H1 (cell line): Measurements from ENCODE around the gene IFIT5. TPM values are rescaled to one million over a fixed set of nuclear protein-coding genes. Genes with fewer than 3 reads are reported as not detected.

Source experiments
- CTCF ChIA-PET: fragments of 300-600 bp; sonication (Branson Sonifier 250); formaldehyde crosslinking; loops from one replicate; lab custom pipeline; 2021; ENCODE audit not compliant: partially characterized antibody; lab: Charles Lee
- POLR2A ChIA-PET: fragments of 300-600 bp; sonication (Branson Sonifier 250); formaldehyde crosslinking; loops from one replicate; lab custom pipeline; 2021; ENCODE audit warnings: inconsistent platforms; ENCODE audit not compliant: partially characterized antibody; lab: Charles Lee
- DNase-seq, 2 experiments: peaks; one replicate each; pipeline versions ENCODE4 v3.0.0 to v3.0.0-alpha.2; 2010 to 2022; ENCODE audit warnings: low spot score in 2 of 2, low read depth in 1 of 2, mixed read lengths in 1 of 2
- FAIRE-seq: peaks from 2 replicates; lab custom pipeline; 2011; peaks lifted over from hg19 to GRCh38; lab: Jason Lieb, UNC
- H2AFZ ChIP-seq: 2 replicates; pipeline ENCODE4 v1.8.1; 2012; ENCODE audit warnings: low read length, inconsistent platforms
- H2AK5ac ChIP-seq: 2 replicates; pipeline ENCODE4 v1.6.1; 2013; ENCODE audit warnings: low read depth, low read length
- H2BK120ac ChIP-seq: replicated peaks from 2 replicates; pipeline ENCODE3; 2013; ENCODE audit warnings: low read depth, low read length, inconsistent platforms
- H2BK12ac ChIP-seq: 2 replicates; pipeline ENCODE4 v1.6.1; 2013; ENCODE audit warnings: low read depth, low read length
- H2BK15ac ChIP-seq: 2 replicates; pipeline ENCODE4 v1.6.1; 2013; ENCODE audit warnings: low read length
- H2BK20ac ChIP-seq: 2 replicates; pipeline ENCODE4 v1.6.1; 2013; ENCODE audit warnings: low read length
- H2BK5ac ChIP-seq: 2 replicates; pipeline ENCODE4 v1.6.1; 2013; ENCODE audit warnings: low read depth, low read length
- H3K14ac ChIP-seq: 2 replicates; pipeline ENCODE4 v1.6.1; 2013; ENCODE audit warnings: inconsistent platforms; ENCODE audit not compliant: insufficient read length
- H3K18ac ChIP-seq: 2 replicates; pipeline ENCODE4 v1.6.1; 2013; ENCODE audit warnings: low read length; ENCODE audit errors: extremely low read depth
- H3K23ac ChIP-seq: 2 replicates; pipeline ENCODE4 v1.6.1; 2013; ENCODE audit warnings: inconsistent platforms; ENCODE audit not compliant: insufficient read length
- H3K23me2 ChIP-seq: 2 replicates; pipeline ENCODE4 v1.6.1; 2013; ENCODE audit warnings: low read depth, low read length
- H3K27ac ChIP-seq: 2 replicates; pipeline ENCODE4 v1.6.1; 2011; ENCODE audit warnings: low read depth, low read length, inconsistent platforms
- H3K27me3 ChIP-seq, 4 experiments: replicated peaks in 1 of 4; 1 replicate in 1 of 4; 2 replicates in 3 of 4; pipeline versions ENCODE4 v1.6.1 to v1.8.1; 2011 to 2013; ENCODE audit warnings: low read length in 3 of 4, mild to moderate bottlenecking in 3 of 4, inconsistent platforms in 2 of 4, mixed read lengths in 2 of 4, moderate library complexity in 1 of 4; ENCODE audit not compliant: control insufficient read depth in 3 of 4, insufficient read depth in 3 of 4; ENCODE audit errors: extremely low read depth in 1 of 4
- H3K36me3 ChIP-seq, 4 experiments: 2 replicates each; pipeline versions ENCODE4 v1.6.1 to v1.8.1; 2011 to 2013; ENCODE audit warnings: mild to moderate bottlenecking in 4 of 4, low read length in 3 of 4, moderate library complexity in 2 of 4, control low read depth in 1 of 4, inconsistent platforms in 1 of 4; ENCODE audit not compliant: insufficient read depth in 4 of 4, control insufficient read depth in 2 of 4
- H3K4ac ChIP-seq: replicated peaks from 2 replicates; pipeline ENCODE3; 2013; ENCODE audit warnings: low read length, low read depth, mixed read lengths, inconsistent platforms; ENCODE audit not compliant: insufficient read length
- H3K4me1 ChIP-seq, 4 experiments: replicated peaks in 1 of 4; 1 replicate in 1 of 4; 2 replicates in 3 of 4; pipeline versions ENCODE4 v1.6.1 to v1.8.1; 2011 to 2013; ENCODE audit warnings: low read length in 3 of 4, inconsistent platforms in 2 of 4, mixed read lengths in 1 of 4; ENCODE audit not compliant: insufficient read depth in 4 of 4, control insufficient read depth in 3 of 4
- H3K4me2 ChIP-seq, 2 experiments: 2 replicates each; pipeline versions ENCODE4 v1.6.1 to v1.8.1; 2011 to 2013; ENCODE audit warnings: low read depth in 2 of 2, low read length in 2 of 2, control low read depth in 1 of 2, inconsistent platforms in 1 of 2, mild to moderate bottlenecking in 1 of 2; ENCODE audit not compliant: insufficient read depth in 1 of 2
- H3K4me3 ChIP-seq, 4 experiments: fragments of 200-600, 300-600 bp in 1 of 4; sonication (generic), shearing (Covaris generic), sonication (Bioruptor Twin) in 1 of 4; 2 replicates each; pipeline versions ENCODE4 v1.5.1 to v1.8.1; 2011 to 2016; ENCODE audit warnings: low read length in 4 of 4, low read depth in 3 of 4, control low read depth in 2 of 4, inconsistent platforms in 2 of 4, mild to moderate bottlenecking in 2 of 4, mixed read lengths in 1 of 4, moderate library complexity in 1 of 4; ENCODE audit not compliant: insufficient read depth in 2 of 4; ENCODE audit errors: extremely low read depth in 1 of 4
- H3K56ac ChIP-seq: replicated peaks from 2 replicates; pipeline ENCODE3; 2013; ENCODE audit warnings: low read depth, mild to moderate bottlenecking, mixed read lengths, low read length, inconsistent platforms; ENCODE audit not compliant: insufficient read length
- H3K79me1 ChIP-seq: 2 replicates; pipeline ENCODE4 v1.6.1; 2013; ENCODE audit warnings: low read depth, low read length, control low read depth
- H3K79me2 ChIP-seq, 2 experiments: 2 replicates each; pipeline versions ENCODE4 v1.6.1 to v1.8.1; 2012 to 2013; ENCODE audit warnings: low read length in 2 of 2, mild to moderate bottlenecking in 2 of 2, inconsistent platforms in 1 of 2; ENCODE audit not compliant: insufficient read depth in 2 of 2, control insufficient read depth in 1 of 2
- H3K9ac ChIP-seq, 4 experiments: replicated peaks in 1 of 4; 1 replicate in 1 of 4; 2 replicates in 3 of 4; pipeline versions ENCODE4 v1.6.1 to v1.8.1; 2011 to 2013; ENCODE audit warnings: low read depth in 3 of 4, low read length in 3 of 4, control low read depth in 2 of 4, mild to moderate bottlenecking in 2 of 4, moderate library complexity in 2 of 4, inconsistent platforms in 1 of 4; ENCODE audit errors: extremely low read depth in 1 of 4
- H3K9me3 ChIP-seq, 2 experiments: 2 replicates each; pipeline versions ENCODE4 v1.6.1 to v1.8.1; 2012 to 2013; ENCODE audit warnings: mild to moderate bottlenecking in 2 of 2, moderate library complexity in 2 of 2, control low read depth in 1 of 2, inconsistent platforms in 1 of 2, low read depth in 1 of 2, low read length in 1 of 2, mixed read lengths in 1 of 2; ENCODE audit not compliant: insufficient read depth in 2 of 2
- H4K20me1 ChIP-seq, 2 experiments: replicated peaks in 1 of 2; 2 replicates each; pipeline versions ENCODE3 to v1.8.1; 2011 to 2013; ENCODE audit warnings: inconsistent platforms in 2 of 2, low read length in 2 of 2, mild to moderate bottlenecking in 1 of 2; ENCODE audit not compliant: insufficient read depth in 2 of 2, control insufficient read depth in 1 of 2
- H4K5ac ChIP-seq: 2 replicates; pipeline ENCODE4 v1.6.1; 2013; ENCODE audit warnings: low read length, low read depth, mixed read lengths, inconsistent platforms; ENCODE audit not compliant: insufficient read length
- H4K8ac ChIP-seq: 2 replicates; pipeline ENCODE4 v1.8.0; 2013; ENCODE audit warnings: mild to moderate bottlenecking, moderate library complexity, low read length, inconsistent platforms; ENCODE audit not compliant: insufficient read depth; ENCODE audit errors: extremely low read depth
- H4K91ac ChIP-seq: replicated peaks from 2 replicates; pipeline ENCODE3; 2013; ENCODE audit warnings: low read length, mixed read lengths, inconsistent platforms; ENCODE audit not compliant: insufficient read length
- RAD21 ChIP-seq, 2 experiments: IDR thresholded peaks in 1 of 2; conservative IDR thresholded peaks in 1 of 2; 2 replicates each; pipeline ENCODE4 v1.6.1; 2011; ENCODE audit warnings: low read depth in 2 of 2, low read length in 2 of 2, improper control_type of control experiment in 1 of 2, inconsistent platforms in 1 of 2, mild to moderate bottlenecking in 1 of 2, moderate library complexity in 1 of 2
- RFX5 ChIP-seq: IDR thresholded peaks from 2 replicates; pipeline ENCODE4 v1.6.1; 2011; ENCODE audit warnings: low read depth, low read length, improper control_type of control experiment, borderline replicate concordance
- RNF2 ChIP-seq: fragments of 200-900, 300-1000 bp; sonication (generic); IDR thresholded peaks from 2 replicates; pipeline ENCODE4 v1.7.1; 2016; ENCODE audit warnings: borderline replicate concordance, low read depth, mild to moderate bottlenecking, antibody characterized with exemption, low read length; ENCODE audit not compliant: poor library complexity, severe bottlenecking; ENCODE audit errors: missing control alignments
- SP1 ChIP-seq: IDR thresholded peaks from 2 replicates; pipeline ENCODE4 v1.6.1; 2011; ENCODE audit warnings: low read depth, low read length
- WGBS, 2 experiments: shearing (Covaris generic) in 1 of 2; methylation state at CpG; one replicate each; pipeline versions ENCODE4 v1.1.6 to v1.1.7; 2013 to 2015; ENCODE audit warnings: low lambda C conversion rate in 2 of 2, mixed read lengths in 2 of 2, inconsistent platforms in 1 of 2, low coverage in 1 of 2, missing lambda C conversion rate in 1 of 2; ENCODE audit not compliant: insufficient replicate concordance in 2 of 2, insufficient coverage in 1 of 2, insufficient read length in 1 of 2; ENCODE audit errors: extremely low coverage in 1 of 2, missing lambda C conversion rate in 1 of 2; 5-methylcytosine and 5-hydroxymethylcytosine counted together
- polyA plus RNA-seq, 7 experiments: library from polyadenylated mRNA; depleted of rRNA in 3 of 7; stranded (reverse) in 5 of 7; unstranded in 2 of 7; fragments of >200 nt in 5 of 7; fragments of 200-250 nt in 2 of 7; gene quantifications; 1 replicate in 5 of 7; 2 replicates in 1 of 7; 4 replicates in 1 of 7; pipeline versions ENCODE4 v1.2.1 to v1.2.3, GENCODE V29; 2011 to 2013; ENCODE audit warnings: missing spikeins in 2 of 7, mixed read lengths in 2 of 7
- total RNA-seq: library from RNA; stranded (reverse); fragmentation: NEBNext Ultra II Directional; extraction: Animal tissue kit (Norgen Biotek cat#: 25700); gene quantifications from 2 replicates; pipeline ENCODE4 v1.2.1, GENCODE V29; 2021
- TF ChIP-seq, protein P1 (sequence below): IDR thresholded peaks from 2 replicates; pipeline ENCODE4 v1.6.1; 2012; ENCODE audit warnings: low read length, inconsistent platforms
- TF ChIP-seq, protein P2 (sequence below): IDR thresholded peaks from 2 replicates; pipeline ENCODE4 v1.6.1; 2012; ENCODE audit warnings: inconsistent platforms

The IFIT5 gene
- total and polyA plus RNA-seq, 2 of the 8 experiments (the other 6 are each of a cell fraction or from before 2014, with no cell fraction given): 0.94 to 2.6 TPM

DNA sequence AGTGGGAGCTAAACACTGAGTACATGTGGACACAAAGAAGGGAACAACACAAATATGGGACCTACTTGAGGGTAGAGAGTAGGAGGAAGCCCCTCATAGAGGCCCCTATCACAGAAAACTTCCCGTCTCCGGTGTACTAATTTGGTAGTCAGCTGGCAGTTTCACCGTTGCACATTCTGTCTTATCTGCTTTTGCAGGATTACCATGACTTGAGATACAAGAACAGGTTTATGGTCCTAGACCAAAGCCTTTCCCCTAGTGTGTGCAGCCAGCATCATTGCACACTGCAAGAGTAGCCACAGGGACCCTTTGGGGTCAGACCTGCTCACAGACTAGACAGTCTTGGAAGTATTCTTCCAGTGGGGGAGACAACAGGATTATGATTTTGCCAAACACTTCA lies 42.4 kb upstream of the IFIT5 start:
- Histone ChIP-seq H2BK12ac (no peak overlapping the region), H2BK120ac (no peak overlapping the region), H3K4me3 (no peak overlapping the region), H2BK15ac (no peak overlapping the region), H3K79me1 (no peaks in the 10 kb centered on the region), H4K8ac (no peak overlapping the region), H4K5ac (no peak overlapping the region), H3K4me1 (peaks cover 0 to 6% (median 0%) of the 10 kb centered on the region in 4 experiments; a peak in 1 of 7 replicates), H2BK5ac (no peak overlapping the region), H3K9ac (no peak overlapping the region), H4K20me1 (no peaks in the 10 kb centered on the region), H3K36me3 (no peaks in the 10 kb centered on the region), H4K91ac (no peak overlapping the region), H3K23me2 (no peaks in the 10 kb centered on the region; the same call in 1 of the 2 replicates), H3K56ac (no peak overlapping the region), H2BK20ac (no peak overlapping the region), H3K4ac (no peak overlapping the region), H3K9me3 (no peaks in the 10 kb centered on the region), H3K79me2 (no peaks in the 10 kb centered on the region), H2AK5ac (no peak overlapping the region), H3K27me3 (no peaks in the 10 kb centered on the region), H2AFZ (no peak overlapping the region), H3K18ac (no peak overlapping the region), H3K27ac (no peak overlapping the region), H3K4me2 (no peak overlapping the region), H3K23ac (no peak overlapping the region)
- POLR2A ChIA-PET: no interaction called here
- WGBS, 2 experiments: 93% methylated on average over 3 of the region's 3 CpGs; no CpG with 5 or more reads in 1 of the 2 experiments
- CTCF ChIA-PET: interaction anchor here (0.6 to 5.4 kb wide), 9 partner anchors 9 to 69 kb away, joined by 3 to 60 read pairs (median 4); partner anchors contain the start of gene IFIT2
- TF ChIP-seq, protein P1, sequence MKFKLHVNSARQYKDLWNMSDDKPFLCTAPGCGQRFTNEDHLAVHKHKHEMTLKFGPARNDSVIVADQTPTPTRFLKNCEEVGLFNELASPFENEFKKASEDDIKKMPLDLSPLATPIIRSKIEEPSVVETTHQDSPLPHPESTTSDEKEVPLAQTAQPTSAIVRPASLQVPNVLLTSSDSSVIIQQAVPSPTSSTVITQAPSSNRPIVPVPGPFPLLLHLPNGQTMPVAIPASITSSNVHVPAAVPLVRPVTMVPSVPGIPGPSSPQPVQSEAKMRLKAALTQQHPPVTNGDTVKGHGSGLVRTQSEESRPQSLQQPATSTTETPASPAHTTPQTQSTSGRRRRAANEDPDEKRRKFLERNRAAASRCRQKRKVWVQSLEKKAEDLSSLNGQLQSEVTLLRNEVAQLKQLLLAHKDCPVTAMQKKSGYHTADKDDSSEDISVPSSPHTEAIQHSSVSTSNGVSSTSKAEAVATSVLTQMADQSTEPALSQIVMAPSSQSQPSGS: no peak
- TF ChIP-seq RAD21 (IDR thresholded peaks at IDR 0.05 in 1 of 2, conservative IDR thresholded peaks at IDR 0.05 in 1 of 2; ENCODE audit: low read depth in 2 of 2, low read length in 2 of 2): no peak
- TF ChIP-seq, protein P2, sequence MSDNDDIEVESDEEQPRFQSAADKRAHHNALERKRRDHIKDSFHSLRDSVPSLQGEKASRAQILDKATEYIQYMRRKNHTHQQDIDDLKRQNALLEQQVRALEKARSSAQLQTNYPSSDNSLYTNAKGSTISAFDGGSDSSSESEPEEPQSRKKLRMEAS: no peak
- TF ChIP-seq RNF2: no peak
- no peak for TF ChIP-seq RFX5
- no peak for TF ChIP-seq SP1
- TF ChIP-seq, all 59 proteins: peak for 0
- FAIRE-seq: no peak
- H3K14ac ChIP-seq: no peak overlapping the region
- DNase-seq: no peak
